Placental epithelial cell (primary cell): ENCODE data around the gene TRIP13. TPM values are rescaled to one million over a fixed set of nuclear protein-coding genes. Genes with fewer than 3 reads are reported as not detected.

Source experiments
- total RNA-seq: library from RNA; depleted of rRNA; stranded (reverse); fragments of >200 nt; gene quantifications from 2 replicates; pipeline ENCODE4 v1.2.3, GENCODE V29; 2012

Gene TRIP13, protein sequence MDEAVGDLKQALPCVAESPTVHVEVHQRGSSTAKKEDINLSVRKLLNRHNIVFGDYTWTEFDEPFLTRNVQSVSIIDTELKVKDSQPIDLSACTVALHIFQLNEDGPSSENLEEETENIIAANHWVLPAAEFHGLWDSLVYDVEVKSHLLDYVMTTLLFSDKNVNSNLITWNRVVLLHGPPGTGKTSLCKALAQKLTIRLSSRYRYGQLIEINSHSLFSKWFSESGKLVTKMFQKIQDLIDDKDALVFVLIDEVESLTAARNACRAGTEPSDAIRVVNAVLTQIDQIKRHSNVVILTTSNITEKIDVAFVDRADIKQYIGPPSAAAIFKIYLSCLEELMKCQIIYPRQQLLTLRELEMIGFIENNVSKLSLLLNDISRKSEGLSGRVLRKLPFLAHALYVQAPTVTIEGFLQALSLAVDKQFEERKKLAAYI
- total RNA-seq: 3.1 and 9.2 TPM in 2 replicates

DNA sequence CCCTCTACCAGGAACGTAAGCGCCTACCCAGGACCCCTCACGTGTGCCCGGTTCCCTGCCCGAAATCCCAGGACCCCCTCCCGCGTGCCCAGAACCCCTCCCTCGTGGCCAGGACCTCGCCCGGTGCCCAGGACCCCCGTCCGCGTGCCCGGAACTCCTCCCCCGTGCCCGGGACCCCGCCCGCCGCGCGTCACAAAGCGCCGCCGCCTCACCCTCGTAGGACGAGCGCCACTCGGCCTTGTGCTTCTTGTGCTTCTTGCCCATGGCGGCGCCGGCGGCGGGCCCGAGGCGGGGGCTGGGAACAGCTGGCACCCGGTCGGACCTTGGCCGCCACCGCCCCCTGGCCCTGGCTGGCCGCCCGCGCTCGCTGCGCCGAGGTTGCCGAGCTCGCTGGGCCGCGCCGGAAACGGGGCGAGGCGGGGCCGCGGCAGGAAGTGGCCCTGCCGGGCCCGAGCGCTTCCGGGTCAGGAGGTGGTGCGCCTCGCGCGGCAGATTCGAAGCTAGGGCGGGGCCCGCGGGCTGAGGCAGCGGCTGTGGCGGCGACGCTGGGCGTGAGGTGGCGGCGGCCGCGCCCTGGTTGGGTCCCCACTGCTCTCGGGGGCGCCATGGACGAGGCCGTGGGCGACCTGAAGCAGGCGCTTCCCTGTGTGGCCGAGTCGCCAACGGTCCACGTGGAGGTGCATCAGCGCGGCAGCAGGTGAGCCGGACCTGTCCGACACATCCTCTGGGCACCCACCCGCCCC is at the start of gene TRIP13, which contains the start of gene BRD9:
TSS of gene TRIP13 (plus strand) at position 491 of the 743 bp plus-strand sequence. CDS start at position 606, 115 bp downstream.
TSS of gene BRD9 (minus strand) at position 408 of the 743 bp plus-strand sequence. CDS start at position 264, 144 bp downstream.

DNA sequence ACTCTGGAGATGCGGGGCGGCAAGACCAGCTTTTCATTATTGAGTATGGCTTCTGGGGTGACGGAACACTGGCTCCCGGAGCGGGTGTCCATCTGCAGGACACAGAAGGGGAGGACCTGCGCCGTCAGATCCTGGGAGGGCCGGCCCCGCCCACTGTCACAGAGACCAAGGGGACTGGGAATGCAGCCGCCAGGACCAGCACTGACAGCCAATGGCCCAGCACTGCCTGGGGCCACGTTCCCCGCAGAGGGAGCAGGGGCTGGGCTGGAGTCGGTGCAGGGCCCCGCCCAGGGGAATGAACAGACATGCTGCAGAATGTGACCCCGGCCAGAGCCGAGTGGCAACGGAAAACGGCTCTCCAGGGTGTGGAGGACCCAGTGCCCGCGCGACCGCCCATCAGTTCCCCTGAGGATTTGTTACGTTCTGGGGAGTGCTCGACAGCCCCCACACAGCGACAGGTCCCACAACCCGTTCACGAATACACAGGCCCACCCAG is 42.1 kb upstream of the TRIP13 start, which contains the start of gene ZDHHC11:
TSS of gene ZDHHC11 (minus strand) at position 476 of the 496 bp plus-strand sequence. CDS start at position 92, 384 bp downstream.

Other genes with a start within 250 kb of the TRIP13 start
- gene TPPP, start 199.5 kb upstream of the TRIP13 start, total RNA-seq: not detected in 2 replicates
- not detected in 2 replicates for gene ZDHHC11B, start 108.2 kb upstream of the TRIP13 start, total RNA-seq
- 2.4 and 5.1 TPM in 2 replicates for gene ZDHHC11, start 41.9 kb upstream of the TRIP13 start, total RNA-seq
- 25.3 and 32.6 TPM in 2 replicates for gene BRD9, start 83 bp upstream of the TRIP13 start, total RNA-seq
- not detected in 2 replicates for gene NKD2, start 115.9 kb downstream of the TRIP13 start, total RNA-seq
- 1.4 and 4.3 TPM in 2 replicates for gene SLC12A7, start 219.2 kb downstream of the TRIP13 start, total RNA-seq